T-helper 22 cell (primary cell): ENCODE measurements around the gene PDGFRA.
"Not testable (repeated sequence)": the region's sequence is repeated elsewhere in the genome, so short reads cannot be mapped to it uniquely, and the experiment has no call there.

Experiments
- DNase-seq: peaks from one replicate; pipeline ENCODE4 v3.0.0-alpha.2; 2020; ENCODE audit warnings: low read depth

Gene PDGFRA

GRCh38 chr4:54320826-54321685, 92.0 kb downstream of the PDGFRA start:
- DNase-seq: no peak

GRCh38 chr4:54322818-54323417, 93.8 kb downstream of the PDGFRA start:
- no peak for DNase-seq

GRCh38 chr4:54330896-54331295, 101.8 kb downstream of the PDGFRA start:
- DNase-seq: no peak

- no peak for DNase-seq
These were observed 103.4 kb downstream of the PDGFRA start for GRCh38 chr4:54332542-54332941.

- DNase-seq: no peak
These were observed 104.6 kb downstream of the PDGFRA start for GRCh38 chr4:54333657-54334056.

- not testable (repeated sequence) for DNase-seq
These were observed 105.7 kb downstream of the PDGFRA start for GRCh38 chr4:54334769-54335168.

- DNase-seq: no peak
These were observed 107.9 kb downstream of the PDGFRA start for GRCh38 chr4:54337009-54337408.

- not testable (repeated sequence) for DNase-seq
These were observed 113.0 kb downstream of the PDGFRA start for GRCh38 chr4:54342067-54342466.
